GM12873 (cell line): ENCODE results near the gene PCTP.
A peak's percentile ranks its signal among the peaks of the same experiment; 100 is the strongest.

Experiments used
- TF ChIP-seq, protein P1 (sequence below): IDR thresholded peaks from 2 replicates; pipeline ENCODE4 v1.5.1; 2012; ENCODE audit warnings: low read depth, mild to moderate bottlenecking, moderate library complexity, low read length, control low read depth; ENCODE audit not compliant: insufficient read depth; ENCODE audit errors: missing control alignments

The PCTP gene

DNA sequence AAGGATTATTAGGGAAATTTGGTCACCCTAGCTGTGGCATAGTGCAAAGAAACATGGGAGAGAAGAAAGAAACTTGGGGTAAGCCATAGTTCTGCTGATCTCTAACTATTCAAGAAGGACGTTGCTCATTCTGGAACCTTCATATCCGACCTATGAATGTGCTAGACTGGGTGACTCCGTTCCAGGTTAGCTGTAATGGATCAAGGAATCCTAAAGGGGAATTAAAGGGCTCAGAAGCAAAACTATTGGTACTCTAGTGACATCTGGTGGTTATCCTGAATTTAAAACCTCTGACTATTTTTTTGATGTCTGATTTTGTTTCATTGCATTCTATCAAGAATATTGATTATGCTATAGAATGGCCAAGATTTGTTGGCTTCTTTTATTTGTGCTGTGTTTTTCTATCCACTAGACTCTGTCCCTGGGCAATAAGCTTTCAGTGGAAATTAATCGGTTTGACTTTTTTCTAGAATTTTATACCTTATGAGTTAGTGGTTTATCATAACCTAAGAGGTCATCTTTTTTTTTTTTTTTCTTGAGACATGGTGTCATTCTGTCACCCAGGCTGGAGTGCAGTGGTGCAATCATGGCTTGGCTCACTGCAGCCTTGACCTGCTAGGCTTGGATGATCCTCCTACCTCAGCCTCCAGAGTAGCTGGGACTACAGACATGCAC lies 19.5 kb downstream of the PCTP start:
- TF ChIP-seq, protein P1, sequence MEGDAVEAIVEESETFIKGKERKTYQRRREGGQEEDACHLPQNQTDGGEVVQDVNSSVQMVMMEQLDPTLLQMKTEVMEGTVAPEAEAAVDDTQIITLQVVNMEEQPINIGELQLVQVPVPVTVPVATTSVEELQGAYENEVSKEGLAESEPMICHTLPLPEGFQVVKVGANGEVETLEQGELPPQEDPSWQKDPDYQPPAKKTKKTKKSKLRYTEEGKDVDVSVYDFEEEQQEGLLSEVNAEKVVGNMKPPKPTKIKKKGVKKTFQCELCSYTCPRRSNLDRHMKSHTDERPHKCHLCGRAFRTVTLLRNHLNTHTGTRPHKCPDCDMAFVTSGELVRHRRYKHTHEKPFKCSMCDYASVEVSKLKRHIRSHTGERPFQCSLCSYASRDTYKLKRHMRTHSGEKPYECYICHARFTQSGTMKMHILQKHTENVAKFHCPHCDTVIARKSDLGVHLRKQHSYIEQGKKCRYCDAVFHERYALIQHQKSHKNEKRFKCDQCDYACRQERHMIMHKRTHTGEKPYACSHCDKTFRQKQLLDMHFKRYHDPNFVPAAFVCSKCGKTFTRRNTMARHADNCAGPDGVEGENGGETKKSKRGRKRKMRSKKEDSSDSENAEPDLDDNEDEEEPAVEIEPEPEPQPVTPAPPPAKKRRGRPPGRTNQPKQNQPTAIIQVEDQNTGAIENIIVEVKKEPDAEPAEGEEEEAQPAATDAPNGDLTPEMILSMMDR: peak; percentile 51

DNA sequence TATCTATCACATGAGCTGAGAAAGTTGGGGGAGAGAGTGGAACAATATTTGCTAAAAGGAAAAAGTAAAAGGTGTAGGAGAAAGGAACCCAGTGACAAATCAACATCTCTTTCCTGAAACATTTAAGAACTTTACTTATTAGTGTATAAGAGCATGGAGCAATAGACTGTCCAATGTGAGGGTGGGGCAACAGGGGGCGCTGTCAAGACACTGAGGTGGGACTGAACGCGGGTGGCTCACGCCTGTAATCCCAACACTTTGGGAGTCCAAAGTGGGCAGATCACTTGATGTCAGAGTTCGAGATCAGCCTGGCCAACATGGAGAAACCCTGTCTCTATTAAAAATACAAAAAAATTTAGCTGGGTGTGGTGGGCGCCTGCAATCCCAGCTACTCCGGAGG lies 21.2 kb downstream of the PCTP start:
- TF ChIP-seq, protein P1: peak; percentile 3

DNA sequence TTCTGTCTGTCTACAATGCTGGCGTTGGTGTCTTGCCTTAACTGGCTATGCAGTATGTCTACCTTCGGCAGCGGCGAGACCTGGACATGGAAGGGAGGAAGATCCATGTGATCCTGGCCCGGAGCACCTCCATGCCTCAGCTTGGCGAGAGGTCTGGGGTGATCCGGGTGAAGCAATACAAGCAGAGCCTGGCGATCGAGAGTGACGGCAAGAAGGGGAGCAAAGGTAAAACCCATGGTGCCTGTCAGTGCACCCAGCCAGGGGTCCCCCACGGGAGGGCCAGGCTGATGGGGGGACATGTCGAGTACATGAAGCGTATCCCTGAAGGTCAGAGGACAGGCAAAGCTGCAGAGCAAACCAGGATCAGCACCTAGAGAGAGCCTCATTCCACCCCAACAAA lies 22.8 kb downstream of the PCTP start:
- TF ChIP-seq, protein P1: no peak

DNA sequence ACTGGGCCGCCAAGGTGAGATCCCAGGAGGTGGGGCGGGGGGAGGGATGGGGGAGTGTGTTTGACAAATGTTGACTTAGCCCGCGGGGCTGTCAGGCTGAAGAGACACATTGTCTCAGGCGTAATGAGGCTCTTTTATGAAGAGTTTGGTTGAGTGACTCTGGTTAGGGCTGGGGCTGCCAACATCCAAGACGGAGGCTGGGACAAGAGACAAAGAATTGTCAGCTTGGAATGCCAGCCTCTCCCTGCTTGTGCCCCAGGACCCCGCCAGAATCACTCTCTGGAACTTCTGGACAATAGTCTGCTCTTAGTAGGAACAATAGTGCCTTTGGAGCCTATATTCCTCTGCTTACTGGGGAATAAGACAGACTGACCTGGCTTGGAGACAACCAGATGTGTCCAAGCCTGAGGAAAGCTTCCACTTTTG lies 24.0 kb downstream of the PCTP start:
- TF ChIP-seq, protein P1: no peak

DNA sequence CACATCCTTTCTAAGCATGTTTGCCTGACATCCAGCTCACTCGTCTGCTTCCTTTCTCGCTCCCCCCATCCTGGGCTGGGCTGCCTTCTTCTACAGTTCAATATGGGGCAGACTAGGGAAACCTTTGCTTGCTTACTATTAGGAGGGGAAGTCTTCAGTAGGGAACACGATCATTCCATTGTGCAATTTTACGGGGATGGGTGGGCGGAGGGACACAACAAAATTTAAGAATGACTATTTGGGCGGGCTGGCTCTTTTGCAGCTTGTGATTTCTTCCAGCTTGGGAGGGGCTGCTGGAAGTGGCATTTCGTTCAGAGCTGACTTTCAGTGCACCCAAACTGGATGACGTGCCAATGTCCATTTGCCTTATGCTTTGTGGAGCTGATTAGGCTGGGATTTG lies 25.4 kb downstream of the PCTP start:
- TF ChIP-seq, protein P1: no peak

DNA sequence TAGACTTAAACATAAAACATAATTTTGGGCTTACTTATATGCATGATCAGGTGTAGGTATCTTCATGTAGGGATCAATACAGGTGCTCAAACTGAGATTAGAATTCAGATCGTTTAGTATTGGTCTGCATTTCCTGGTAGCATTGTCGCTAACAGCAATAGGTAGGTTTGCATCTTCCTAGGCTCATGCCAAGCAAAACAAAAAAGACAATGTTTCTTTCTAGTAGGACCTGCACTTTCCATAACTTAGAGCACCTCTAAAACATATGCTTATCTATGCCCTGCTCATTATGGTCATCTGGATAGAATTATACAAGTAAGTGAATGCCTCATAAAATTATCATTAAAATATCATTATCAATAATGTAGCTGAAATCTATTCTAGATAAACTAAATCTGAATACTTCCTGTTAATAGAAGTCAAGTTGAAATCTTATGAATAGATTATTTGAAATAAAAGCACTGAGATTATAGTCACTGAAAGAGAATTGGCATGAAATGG lies 26.7 kb downstream of the PCTP start:
- TF ChIP-seq, protein P1: no peak

DNA sequence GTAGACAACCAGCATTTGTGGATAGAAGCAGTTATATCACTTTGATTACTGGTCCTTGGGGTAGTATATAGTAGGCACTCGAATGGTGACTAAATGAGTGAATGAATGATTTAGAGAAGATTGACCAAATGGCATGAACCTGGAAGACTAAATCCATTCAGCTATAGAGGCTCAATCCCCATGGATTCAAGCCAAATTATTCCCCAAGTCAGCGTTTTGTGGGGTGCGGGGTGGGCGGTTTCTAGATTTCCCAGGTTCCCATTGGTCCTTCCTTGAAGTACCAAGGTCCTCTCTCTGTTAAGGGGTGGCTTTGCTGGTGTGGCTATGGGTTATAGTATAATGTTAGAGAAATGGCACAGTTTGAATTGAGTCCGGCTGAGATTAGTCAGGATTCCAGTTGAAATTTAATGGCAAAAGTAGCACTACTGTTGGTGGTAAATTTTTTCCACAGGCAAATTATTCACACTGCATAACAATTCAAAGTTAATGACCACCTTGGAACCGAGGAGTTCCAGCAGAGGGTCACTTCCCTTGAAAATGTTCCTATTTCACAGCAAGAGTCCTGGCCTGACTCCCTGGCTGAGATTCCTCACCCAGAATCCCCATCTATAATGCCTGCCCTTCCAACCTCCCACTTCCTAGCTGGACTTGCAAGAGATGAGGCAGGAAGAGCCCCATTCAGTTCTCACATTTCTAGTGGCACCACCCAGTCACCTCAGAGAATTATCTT lies 27.7 kb downstream of the PCTP start:
- TF ChIP-seq, protein P1: no peak
